Neural progenitor cell (in vitro differentiated cells): ENCODE measurements around the gene LTBP1. TPM values are rescaled to one million over a fixed set of nuclear protein-coding genes. Genes with fewer than 3 reads are reported as not detected.

Experiments used
- DNase-seq: peaks from one replicate; pipeline ENCODE4 v3.0.0-alpha.2; 2016; ENCODE audit warnings: low spot score
- H2AFZ ChIP-seq: fragments of 200-600 bp; sonication (generic); replicated peaks from 2 replicates; pipeline ENCODE4 v1.6.1; 2016; ENCODE audit warnings: antibody characterized with exemption
- H3F3A ChIP-seq: fragments of 200-600 bp; sonication (generic); 2 replicates; pipeline ENCODE4 v1.6.1; 2016; ENCODE audit warnings: antibody characterized with exemption, low read depth
- H3K27ac ChIP-seq: fragments of 200-600 bp; sonication (generic); 2 replicates; pipeline ENCODE4 v1.5.1; 2016; ENCODE audit warnings: mild to moderate bottlenecking
- H3K27me3 ChIP-seq: fragments of 200-600 bp; sonication (generic); 2 replicates; pipeline ENCODE4 v1.6.1; 2016; ENCODE audit warnings: mild to moderate bottlenecking, moderate library complexity
- H3K36me3 ChIP-seq: fragments of 200-600 bp; sonication (generic); 2 replicates; pipeline ENCODE4 v1.5.1; 2016
- H3K4me1 ChIP-seq: fragments of 200-600 bp; sonication (generic); 2 replicates; pipeline ENCODE4 v1.6.1; 2016; ENCODE audit warnings: mixed run types
- H3K4me2 ChIP-seq: fragments of 200-600 bp; sonication (generic); 2 replicates; pipeline ENCODE4 v1.6.1; 2016
- H3K4me3 ChIP-seq: fragments of 200-600 bp; sonication (generic); 2 replicates; pipeline ENCODE4 v1.5.1; 2016
- H3K79me2 ChIP-seq: fragments of 200-600 bp; sonication (generic); 2 replicates; pipeline ENCODE4 v1.6.1; 2016; ENCODE audit warnings: low read depth
- H3K9ac ChIP-seq: fragments of 200-600 bp; sonication (generic); 2 replicates; pipeline ENCODE4 v1.6.1; 2016
- H3K9me3 ChIP-seq: fragments of 200-600 bp; sonication (generic); 2 replicates; pipeline ENCODE4 v1.5.1; 2016; ENCODE audit warnings: low read depth
- H4K20me1 ChIP-seq: fragments of 200-600 bp; sonication (generic); 2 replicates; pipeline ENCODE4 v1.6.1; 2016; ENCODE audit warnings: low read depth
- H3K27ac Mint-ChIP-seq: 3 replicates; pipeline ENCODE4 v1.8.0; 2021; ENCODE audit warnings: mixed read lengths
- H3K27me3 Mint-ChIP-seq: 2 replicates; pipeline ENCODE4 v1.8.0; 2022; ENCODE audit warnings: low read depth, mild to moderate bottlenecking, inconsistent platforms, moderate library complexity, mixed read lengths; ENCODE audit not compliant: insufficient read depth
- H3K36me3 Mint-ChIP-seq: 3 replicates; pipeline ENCODE4 v1.8.0; 2021; ENCODE audit warnings: mixed read lengths
- H3K4me1 Mint-ChIP-seq: 3 replicates; pipeline ENCODE4 v1.8.0; 2021; ENCODE audit warnings: mixed read lengths
- H3K4me3 Mint-ChIP-seq: 3 replicates; pipeline ENCODE4 v1.8.0; 2021; ENCODE audit warnings: mild to moderate bottlenecking, moderate library complexity, mixed read lengths
- H3K9me3 Mint-ChIP-seq: 3 replicates; pipeline ENCODE4 v1.8.0; 2020; ENCODE audit warnings: mixed read lengths
- CTCF ChIP-seq: fragments of 200-600 bp; sonication (generic); IDR thresholded peaks from 2 replicates; pipeline ENCODE4 v1.5.1; 2017; ENCODE audit warnings: antibody characterized with exemption, mild to moderate bottlenecking
- EZH2 ChIP-seq: fragments of 200-600 bp; sonication (generic); IDR thresholded peaks from 2 replicates; pipeline ENCODE4 v1.6.1; 2017; ENCODE audit warnings: antibody characterized with exemption, mild to moderate bottlenecking, moderate library complexity
- EZH2phosphoT487 ChIP-seq: fragments of 200-600 bp; sonication (generic); IDR thresholded peaks from 2 replicates; pipeline ENCODE4 v1.6.1; 2017; ENCODE audit warnings: antibody characterized with exemption
- total RNA-seq: library from RNA; depleted of rRNA; stranded (reverse); fragments of >200 nt; gene quantifications from 2 replicates; pipeline ENCODE4 v1.2.3, GENCODE V29; 2015; ENCODE audit warnings: low replicate concordance

Gene LTBP1
- total RNA-seq, 1 donor from 2014 or later, result 50.5 TPM

- H3K79me2 ChIP-seq, result no peaks in the 10 kb centered on the region
- no peaks in the 10 kb centered on the region for H3K9me3 ChIP-seq
- no peak overlapping the region for H3K27ac Mint-ChIP-seq
- H4K20me1 ChIP-seq, result no peaks in the 10 kb centered on the region
- no peak overlapping the region for H3K9ac ChIP-seq
- peaks cover 25% of the 10 kb centered on the region for H3K4me1 Mint-ChIP-seq
- H3K4me3 ChIP-seq, result no peak overlapping the region
- no peak overlapping the region for H3K27ac ChIP-seq
- no peak overlapping the region for H2AFZ ChIP-seq
- H3K36me3 Mint-ChIP-seq, result peaks cover 12% of the 10 kb centered on the region
- TF ChIP-seq CTCF, result no peak
- no peak for TF ChIP-seq EZH2phosphoT487
- TF ChIP-seq EZH2, result no peak
- DNase-seq, result no peak
- H3K4me2 ChIP-seq, result no peak overlapping the region
- no peaks in the 10 kb centered on the region for H3K27me3 ChIP-seq
- peaks cover 5% of the 10 kb centered on the region for H3K9me3 Mint-ChIP-seq
- H3K36me3 ChIP-seq, result no peaks in the 10 kb centered on the region
- no peaks in the 10 kb centered on the region for H3F3A ChIP-seq
- H3K27me3 Mint-ChIP-seq, result peaks cover 2% of the 10 kb centered on the region
- H3K4me1 ChIP-seq, result peaks cover 10% of the 10 kb centered on the region
- no peak overlapping the region for H3K4me3 Mint-ChIP-seq
Observed at GRCh38 chr2:33020883-33021282, 74.1 kb downstream of the LTBP1 start.

GRCh38 chr2:33021542-33022227 is 74.9 kb downstream of the LTBP1 start:
- Histone ChIP-seq H3K4me1 (peaks cover 10% of the 10 kb centered on the region), H3F3A (no peaks in the 10 kb centered on the region), H3K9ac (no peak overlapping the region), H3K27me3 (no peaks in the 10 kb centered on the region), H3K9me3 (no peaks in the 10 kb centered on the region), H3K79me2 (no peaks in the 10 kb centered on the region), H3K27ac (no peak overlapping the region), H4K20me1 (no peaks in the 10 kb centered on the region), H2AFZ (no peak overlapping the region), H3K36me3 (no peaks in the 10 kb centered on the region), H3K4me2 (peak overlapping the region; percentile 14), H3K4me3 (no peak overlapping the region)
- Mint-ChIP-seq H3K27me3 (peaks cover 2% of the 10 kb centered on the region), H3K36me3 (peaks cover 12% of the 10 kb centered on the region), H3K4me1 (peaks cover 20% of the 10 kb centered on the region), H3K4me3 (no peak overlapping the region), H3K27ac (no peak overlapping the region), H3K9me3 (peaks cover 5% of the 10 kb centered on the region)
- TF ChIP-seq EZH2 (no peak), EZH2phosphoT487 (no peak), CTCF (no peak)
- no peak for DNase-seq

DNA sequence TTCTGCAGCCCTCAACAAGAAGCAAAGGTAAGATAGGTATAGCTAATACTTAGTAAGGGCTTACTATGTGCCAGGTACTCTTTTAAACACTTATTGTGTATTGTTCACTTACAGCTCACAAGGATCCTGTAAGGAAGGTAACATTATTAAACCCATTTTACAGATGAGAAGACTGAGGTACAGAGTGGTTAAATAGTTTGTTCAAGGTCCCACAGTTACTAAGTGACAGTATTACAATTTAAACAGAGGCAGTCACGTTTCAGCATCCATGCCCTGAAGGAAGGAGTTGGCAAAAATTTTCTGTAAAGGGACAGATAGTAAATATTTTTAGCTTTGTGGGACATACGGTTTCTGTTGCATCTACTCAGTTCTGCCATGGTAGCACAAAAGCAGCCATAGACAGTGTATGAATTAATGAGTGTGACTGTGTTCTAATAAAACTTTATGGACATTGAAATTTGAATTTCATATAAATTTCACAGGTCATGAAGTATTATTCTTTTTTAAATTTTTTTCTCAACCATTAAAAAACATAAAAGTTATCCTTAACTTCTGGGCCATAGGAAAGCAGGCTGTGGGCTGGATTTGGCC is 75.7 kb downstream of the LTBP1 start:
- Histone ChIP-seq H2AFZ (no peak overlapping the region), H3K9ac (no peak overlapping the region), H4K20me1 (no peaks in the 10 kb centered on the region), H3F3A (no peaks in the 10 kb centered on the region), H3K27ac (no peak overlapping the region), H3K4me1 (peaks cover 10% of the 10 kb centered on the region), H3K79me2 (no peaks in the 10 kb centered on the region), H3K4me3 (no peak overlapping the region), H3K36me3 (no peaks in the 10 kb centered on the region), H3K9me3 (no peaks in the 10 kb centered on the region), H3K4me2 (no peak overlapping the region), H3K27me3 (no peaks in the 10 kb centered on the region)
- DNase-seq, result no peak
- H3K36me3 Mint-ChIP-seq, result peaks cover 12% of the 10 kb centered on the region
- peaks cover 5% of the 10 kb centered on the region for H3K9me3 Mint-ChIP-seq
- H3K27me3 Mint-ChIP-seq, result peaks cover 4% of the 10 kb centered on the region
- no peak for TF ChIP-seq CTCF
- TF ChIP-seq EZH2phosphoT487, result no peak
- TF ChIP-seq EZH2, result no peak
- H3K4me1 Mint-ChIP-seq, result peaks cover 18% of the 10 kb centered on the region
- H3K4me3 Mint-ChIP-seq, result no peak overlapping the region
- no peak overlapping the region for H3K27ac Mint-ChIP-seq
